SKM-1 (cell line): ENCODE measurements around the gene SPOCK1.

Experiments used
- DNase-seq: peaks from one replicate; lab custom pipeline; 2025; ENCODE audit not compliant: unreplicated experiment; lab: John Stamatoyannopoulos, UW

SPOCK1 gene

DNA sequence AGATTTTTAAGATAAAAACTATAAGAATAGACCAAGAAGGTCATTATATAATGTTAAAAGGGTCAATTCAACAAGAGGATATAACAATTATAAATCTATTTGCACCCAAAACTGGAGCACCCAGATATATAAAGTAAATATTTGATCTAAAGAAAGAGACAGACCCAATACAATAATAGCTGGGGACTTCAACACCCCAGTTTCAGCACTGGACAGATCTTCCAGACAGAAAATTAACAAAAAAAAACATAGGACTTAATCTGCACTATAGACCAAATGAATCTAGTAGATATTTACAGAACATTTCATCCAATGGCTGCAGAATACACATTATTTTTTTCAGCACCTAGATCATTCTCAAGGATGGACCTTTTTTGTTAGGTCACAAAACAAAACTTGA is 331.9 kb downstream of the SPOCK1 start:
- DNase-seq: no peak

- no peak for DNase-seq
Observed at GRCh38 chr5:137164961-137165360, 334.2 kb downstream of the SPOCK1 start.

DNA sequence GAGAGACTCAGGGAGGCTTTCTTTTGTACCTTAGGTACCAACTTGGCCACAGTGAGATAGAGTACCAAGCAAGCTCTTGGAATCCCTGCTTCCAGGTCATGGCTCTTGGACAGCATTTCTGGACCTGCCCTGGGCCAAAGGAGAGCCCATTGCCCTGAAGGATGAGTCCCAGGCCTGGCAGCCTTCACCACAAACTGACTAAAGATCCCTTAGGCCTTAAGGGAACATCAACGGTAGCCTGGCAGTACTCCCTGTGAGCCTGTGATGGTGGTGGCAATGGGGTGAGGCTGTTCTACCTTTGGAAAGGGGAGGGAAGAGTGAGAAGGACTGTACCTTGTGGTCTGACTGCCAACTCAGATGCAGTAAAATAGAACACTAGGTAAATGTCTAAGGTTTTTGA is 334.6 kb downstream of the SPOCK1 start:
- no peak for DNase-seq

DNA sequence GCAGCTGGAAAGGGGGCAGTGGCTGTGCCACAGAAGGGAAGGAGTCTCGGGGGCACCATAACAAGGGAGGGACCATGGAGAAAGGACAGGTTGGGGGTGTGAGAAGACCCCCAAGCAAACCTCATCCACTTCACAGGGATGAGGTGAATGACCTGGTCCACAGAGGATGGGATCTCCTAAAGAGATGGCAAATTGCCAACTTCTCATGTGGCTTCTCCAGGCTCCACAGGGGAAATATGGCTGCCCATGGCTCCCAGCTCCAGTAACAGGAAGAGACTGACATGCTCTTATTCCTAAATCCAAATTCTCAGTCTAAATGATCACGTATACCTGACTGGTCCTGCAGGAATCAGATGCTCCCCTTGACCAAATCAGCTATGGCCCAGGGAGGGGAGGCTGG is 340.4 kb downstream of the SPOCK1 start:
- no peak for DNase-seq

DNA sequence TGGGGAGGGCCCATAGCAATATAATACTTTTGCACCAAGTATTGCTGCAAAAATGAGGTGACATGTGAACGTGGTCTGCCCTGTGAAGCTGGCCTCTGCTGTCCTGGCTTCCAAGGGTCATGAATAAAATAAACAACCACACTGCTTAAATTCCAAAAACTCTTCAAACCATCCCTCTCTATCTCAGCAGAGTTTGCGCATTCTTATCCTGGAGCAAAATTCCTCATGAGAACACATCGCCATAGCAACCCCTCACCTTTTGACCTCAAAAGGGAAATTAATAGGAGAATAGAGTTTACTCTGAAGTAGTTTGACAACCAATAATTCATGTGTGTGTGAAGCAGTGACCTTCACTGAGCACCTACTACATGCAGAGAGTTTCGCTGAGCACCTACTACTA is 342.9 kb downstream of the SPOCK1 start:
- no peak for DNase-seq

DNA sequence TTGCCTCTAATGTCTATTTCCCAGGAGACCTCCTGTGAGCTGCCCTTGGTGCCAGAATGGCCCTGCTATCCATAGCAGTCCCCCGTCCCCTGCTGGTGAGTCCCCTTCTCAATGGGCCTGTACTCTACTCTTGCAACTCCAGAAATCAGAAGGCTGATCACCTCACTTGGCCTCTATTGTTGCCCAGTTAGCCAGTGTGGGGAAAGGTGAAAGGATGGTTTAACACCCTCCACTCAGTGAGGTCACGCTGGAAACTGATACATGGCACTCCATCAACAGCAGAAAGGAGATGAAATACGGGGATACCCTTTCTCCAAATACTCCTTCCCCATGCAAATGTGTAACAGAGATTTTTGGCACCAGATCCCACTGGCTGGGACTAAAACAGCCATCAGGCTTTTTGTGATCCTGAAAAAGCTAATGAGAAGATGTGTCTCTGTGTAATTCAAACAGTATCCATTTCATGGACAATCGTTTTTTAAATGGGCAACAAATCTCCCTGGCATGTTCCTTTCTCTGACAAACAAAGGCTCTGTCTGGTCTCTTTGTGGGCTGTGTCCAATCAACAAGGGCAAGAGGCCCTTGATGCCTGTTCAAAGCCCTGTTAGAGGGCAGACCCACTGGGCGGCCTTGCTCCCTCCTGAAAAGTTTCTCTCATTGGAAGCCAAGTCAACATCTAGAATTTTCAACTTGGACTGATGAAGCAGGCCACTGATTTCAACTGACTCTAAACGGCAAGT is 343.7 kb downstream of the SPOCK1 start:
- no peak for DNase-seq

DNA sequence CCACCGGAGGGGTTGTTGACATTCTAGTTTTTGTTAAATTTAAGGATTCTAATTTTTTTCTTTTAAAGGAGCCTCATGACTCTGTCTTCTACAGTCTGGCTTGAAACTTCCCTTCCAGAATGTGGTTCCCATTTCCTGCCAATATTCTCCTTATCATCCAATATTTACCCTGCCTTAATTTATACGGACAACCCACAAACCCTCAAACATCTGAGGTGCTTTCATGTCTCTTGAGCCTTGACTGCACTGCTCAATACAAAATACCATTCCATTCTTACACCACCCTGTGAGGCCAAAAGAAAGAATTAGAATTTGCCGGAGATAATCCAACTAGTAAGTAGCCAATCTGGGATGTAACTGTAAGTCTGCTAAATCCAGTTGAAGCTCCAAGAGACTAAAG is 346.5 kb downstream of the SPOCK1 start:
- DNase-seq: no peak

GRCh38 chr5:137148655-137149054 is 350.5 kb downstream of the SPOCK1 start:
- DNase-seq: no peak

DNA sequence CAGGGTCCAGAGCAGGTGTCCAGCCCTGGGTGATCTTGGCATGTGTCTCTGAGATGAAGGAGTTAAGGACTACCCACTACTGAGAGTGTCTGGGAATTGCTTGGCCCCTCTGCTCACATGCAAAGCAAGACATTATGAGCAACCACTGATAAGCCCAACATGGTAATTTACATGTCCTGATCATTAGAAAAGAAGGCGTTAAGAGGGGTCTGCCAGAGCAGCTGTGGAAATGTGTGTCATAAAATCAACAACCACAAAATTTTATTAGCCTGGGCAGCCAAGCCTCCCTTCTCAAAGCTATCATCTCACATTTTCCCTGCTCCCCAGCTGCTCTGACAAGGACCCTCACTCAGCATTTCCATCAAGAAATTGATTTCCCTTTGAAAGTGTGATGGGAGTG is 351.0 kb downstream of the SPOCK1 start:
- DNase-seq: no peak

- DNase-seq: no peak
Observed at GRCh38 chr5:137147346-137147745, 351.8 kb downstream of the SPOCK1 start.

DNA sequence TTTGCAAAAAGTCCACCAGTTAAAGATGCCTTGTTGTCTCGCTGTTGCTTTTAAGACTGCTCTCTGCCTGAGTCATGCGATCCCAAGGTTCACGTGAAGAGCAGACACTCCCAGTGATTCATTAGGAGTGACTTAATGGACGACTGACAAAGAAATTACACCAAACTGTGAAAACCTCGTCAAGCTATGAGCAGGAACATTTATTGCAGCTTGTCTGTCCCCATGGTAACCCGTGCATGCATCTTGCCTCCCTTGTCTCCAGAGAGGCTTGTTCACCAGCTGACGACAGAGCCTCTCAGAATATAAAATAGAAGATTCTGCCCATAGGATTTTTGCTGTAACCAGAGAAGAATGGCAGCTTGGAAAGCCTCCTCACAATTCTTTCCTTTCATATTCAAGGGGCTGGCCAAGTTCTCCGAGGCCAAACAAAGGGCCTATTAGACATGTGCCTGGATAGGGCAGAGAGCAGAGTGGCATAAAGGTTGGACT is 352.7 kb downstream of the SPOCK1 start:
- DNase-seq: no peak

- DNase-seq: no peak
Observed at GRCh38 chr5:137145721-137146120, 353.4 kb downstream of the SPOCK1 start.

GRCh38 chr5:137144656-137145055 is 354.5 kb downstream of the SPOCK1 start:
- no peak for DNase-seq

DNA sequence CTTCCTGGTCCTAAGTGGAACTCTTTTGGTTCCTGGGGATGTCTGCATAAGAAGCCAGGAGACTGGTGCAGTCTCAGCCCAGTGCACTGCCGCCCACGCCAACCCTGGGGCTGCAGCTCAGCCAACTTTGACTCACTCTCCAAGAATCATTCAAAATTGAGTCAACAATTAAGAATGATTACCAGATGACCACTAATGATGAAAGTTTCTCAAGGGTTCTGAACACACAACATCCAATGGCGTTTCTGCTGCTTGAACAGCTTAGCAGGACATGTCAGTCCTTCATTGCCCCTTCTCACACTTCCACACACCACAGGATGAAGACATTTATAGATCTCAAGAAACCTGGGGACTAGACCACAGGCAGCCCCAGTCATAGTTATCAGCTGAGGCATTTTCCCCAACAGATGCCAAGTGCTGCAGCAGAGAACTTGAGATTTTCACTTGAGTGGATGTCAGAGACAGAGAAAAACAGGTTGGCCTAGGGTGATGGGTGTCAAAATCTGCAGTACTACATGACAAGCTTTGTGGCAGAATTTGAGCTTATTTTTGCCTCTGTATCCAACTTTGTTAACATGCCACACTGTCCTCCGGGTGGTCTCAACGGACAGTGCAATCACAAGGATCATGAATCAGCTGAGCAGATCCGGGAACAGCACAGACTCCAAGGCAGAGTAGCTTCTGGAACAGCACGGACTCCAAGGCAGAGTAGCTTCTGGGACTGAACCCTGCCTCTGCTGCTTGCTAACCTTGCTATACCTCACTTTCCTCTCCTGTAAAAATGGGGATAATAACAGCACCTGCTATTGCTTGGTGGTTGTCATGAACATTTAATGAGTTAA is 356.1 kb downstream of the SPOCK1 start:
- DNase-seq: no peak

DNA sequence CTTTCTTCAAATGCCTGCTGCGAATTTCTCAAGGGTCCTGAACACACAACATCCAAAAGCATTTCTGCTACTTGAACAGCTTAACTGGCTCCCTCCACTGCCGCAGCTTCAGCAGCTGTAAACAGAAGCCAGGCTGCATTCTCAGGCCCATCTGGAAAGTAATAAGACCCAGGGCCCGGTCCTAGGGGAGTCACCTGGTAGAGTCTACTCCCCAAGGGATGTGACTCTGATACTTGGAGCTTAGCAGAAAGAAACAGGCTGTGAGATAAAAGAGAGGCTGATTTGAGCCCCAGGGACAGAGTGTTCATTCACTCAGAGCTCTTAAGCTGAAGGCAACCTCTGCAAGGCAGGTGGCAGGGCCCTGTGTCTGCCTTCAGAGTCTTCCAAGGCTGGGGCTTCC is 356.8 kb downstream of the SPOCK1 start:
- DNase-seq: no peak

DNA sequence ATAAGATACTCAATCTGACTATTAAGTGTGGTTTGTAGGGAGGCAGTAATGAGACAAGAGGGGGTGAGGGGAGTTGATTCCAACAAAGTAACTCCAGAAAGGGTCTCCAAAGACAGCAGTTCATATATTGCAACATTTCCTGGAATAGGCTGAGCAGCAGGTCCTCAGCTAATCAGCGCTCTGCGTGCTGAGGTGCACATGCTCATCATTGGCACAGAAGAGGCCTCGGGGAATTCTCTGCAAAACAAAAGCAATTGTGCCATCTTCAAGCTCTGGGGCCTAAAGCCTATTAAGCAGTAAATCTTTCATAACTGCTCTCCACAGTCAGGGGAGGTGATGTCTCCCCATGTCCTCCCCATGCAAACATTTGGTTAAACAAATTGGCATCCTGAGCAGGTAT is 357.3 kb downstream of the SPOCK1 start:
- DNase-seq: no peak

GRCh38 chr5:137136991-137137632 is 362.0 kb downstream of the SPOCK1 start:
- DNase-seq: no peak

- DNase-seq: no peak
Observed at GRCh38 chr5:137134920-137135532, 364.1 kb downstream of the SPOCK1 start.

DNA sequence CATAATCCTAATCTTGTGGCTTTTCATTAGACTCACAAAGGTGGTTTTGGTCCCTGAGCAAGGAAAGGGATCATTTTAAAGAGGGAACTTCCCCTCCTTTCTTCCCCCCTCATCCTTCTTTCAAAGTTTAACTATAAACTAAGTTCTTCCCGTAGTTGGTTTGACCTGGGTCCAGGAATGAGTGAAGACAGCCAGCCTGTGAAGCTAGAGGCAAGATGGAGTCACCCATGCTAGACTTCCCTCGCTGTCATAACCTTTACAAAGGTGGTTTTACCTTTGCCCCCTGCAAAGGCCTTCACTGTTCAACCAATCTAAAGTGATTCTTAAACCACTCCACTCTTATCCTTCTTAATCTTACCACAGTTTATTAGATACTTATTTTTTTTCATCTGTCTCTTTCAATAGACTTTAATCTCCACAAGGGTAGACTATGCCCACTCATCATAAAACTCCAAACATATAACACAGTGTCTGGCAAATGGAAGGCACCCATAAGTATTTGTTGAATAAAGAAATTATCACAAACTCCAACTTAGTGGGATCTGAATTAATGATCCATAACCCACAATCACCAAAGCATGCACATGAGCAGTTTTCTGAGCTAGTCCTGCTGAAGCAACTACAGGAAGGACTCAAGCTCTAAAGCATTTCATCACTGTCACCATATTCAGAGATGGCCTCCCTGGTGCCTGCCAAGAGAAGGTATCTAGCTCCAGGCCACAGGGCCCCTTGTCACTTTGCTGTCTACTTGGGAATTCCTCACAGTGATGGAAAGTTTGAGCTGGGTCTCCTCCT is 369.0 kb downstream of the SPOCK1 start:
- DNase-seq: no peak

- no peak for DNase-seq
Observed at GRCh38 chr5:137128012-137128411, 371.1 kb downstream of the SPOCK1 start.

DNA sequence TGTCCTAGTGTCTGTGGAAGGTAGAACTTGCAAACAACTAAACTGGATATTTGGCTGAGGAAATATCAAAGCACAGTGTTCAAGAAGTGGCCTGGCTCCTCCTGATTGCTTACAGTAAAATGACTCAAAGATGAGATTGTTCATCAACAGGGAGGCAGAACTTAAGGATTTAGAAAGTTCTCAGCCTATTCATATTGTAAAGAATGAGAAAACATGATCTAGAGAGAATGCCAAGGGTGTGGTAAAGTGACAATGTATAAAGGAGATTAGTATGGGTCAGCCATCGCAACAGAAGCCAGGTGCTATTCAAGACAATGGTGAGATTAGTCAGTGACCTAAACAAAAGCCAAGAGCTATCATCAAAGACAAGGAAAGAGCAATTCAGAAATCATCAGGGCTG is 372.3 kb downstream of the SPOCK1 start:
- DNase-seq: no peak
